KG1 (cell line): ENCODE results near the gene FASTK.

ENCODE experiments used
- DNase-seq: peaks from one replicate; lab custom pipeline; 2025; lab: John Stamatoyannopoulos, UW

Gene FASTK

GRCh38 chr7:151080522-151081169, at the start of gene FASTK:
FASTK (minus strand) TSS chr7:151080809; CDS start chr7:151080766, 43 bp downstream.
- no peak for DNase-seq

- no peak for DNase-seq
These were observed 49.5 kb upstream of the FASTK start for GRCh38 chr7:151129960-151130591.

DNA sequence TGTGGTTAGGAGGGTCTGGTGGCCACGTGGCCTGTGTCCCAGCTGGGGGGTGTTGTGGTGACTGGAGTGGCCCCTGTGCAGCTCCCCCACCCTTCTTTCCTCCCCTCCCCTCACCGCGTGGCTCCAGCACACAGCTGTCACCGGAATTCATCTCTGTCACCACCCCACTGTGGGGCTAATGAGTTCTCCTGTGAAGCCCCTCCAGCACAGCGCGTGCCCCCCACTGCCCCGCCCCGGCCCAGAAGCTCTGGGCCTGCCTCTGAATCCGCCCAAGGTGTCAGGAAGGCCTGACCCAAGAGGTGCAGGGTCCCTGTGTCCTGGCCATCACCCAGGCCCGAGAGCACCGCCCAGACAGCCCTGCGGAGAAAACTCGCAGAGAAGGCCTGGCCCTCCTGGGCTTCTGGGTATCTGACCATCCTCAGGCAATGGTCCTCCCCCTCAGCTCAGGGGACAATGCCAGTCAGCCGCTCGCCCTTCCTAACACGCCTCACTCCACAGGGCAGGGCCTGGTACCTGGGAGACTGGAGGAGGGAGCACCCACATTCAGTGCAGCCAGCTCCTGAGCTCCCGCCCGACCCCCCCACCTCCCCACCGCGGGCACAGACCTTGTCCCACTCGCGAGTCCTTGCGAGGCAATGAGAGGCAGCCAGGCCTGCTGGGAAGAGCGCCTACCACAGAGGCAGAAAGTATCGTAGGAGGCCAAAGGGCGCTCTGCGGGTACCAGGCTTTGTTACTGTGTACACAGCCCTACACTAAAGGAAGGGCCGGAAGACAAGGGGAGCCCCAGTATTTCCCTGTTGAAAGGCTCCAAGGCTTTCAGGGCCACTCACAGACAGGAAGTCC, 48.7 kb upstream of the FASTK start:
- no peak for DNase-seq

GRCh38 chr7:151128716-151129115, 48.1 kb upstream of the FASTK start:
- no peak for DNase-seq

DNA sequence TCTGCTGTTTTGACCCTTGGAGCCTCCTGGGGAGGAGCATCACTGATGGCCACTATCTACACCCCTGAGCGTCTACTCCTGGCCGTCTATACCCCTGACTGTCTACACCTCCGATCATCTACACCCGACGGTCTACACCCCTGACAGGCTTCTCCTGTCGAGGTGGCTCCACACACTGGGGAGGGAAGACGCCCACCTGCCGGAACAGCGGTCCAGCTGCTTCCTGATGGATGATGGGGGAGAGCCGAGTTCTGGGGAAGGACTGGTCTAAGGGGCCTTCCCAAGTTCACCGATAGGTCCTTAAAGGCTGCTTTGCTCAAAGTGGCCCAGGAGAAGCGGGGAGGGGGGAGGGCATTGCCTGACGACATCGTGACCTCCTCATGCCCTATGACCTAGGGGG, 47.5 kb upstream of the FASTK start:
- DNase-seq: no peak

GRCh38 chr7:151126491-151127137, 46.0 kb upstream of the FASTK start:
- DNase-seq: no peak

GRCh38 chr7:151125846-151126481, 45.4 kb upstream of the FASTK start:
- no peak for DNase-seq

DNA sequence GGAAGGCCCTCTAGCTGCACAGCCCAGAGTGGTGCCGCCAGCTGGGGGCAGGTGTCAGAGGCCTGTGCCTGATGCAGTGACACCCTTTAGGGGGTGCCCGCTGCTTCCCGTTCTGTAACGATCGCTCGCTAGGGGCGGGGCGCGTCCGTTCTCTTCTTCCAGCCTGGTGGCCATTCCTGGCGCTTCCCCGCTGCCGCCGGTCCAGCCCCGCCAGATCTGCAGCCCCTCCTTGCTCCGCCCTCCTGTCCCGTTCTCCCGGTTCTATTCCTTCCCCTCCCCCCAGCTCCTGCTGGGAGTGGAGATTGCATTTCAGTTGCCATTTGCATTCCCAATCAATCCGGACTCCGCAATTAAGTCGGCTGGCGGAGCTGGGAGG, 44.8 kb upstream of the FASTK start:
- no peak for DNase-seq

GRCh38 chr7:151124899-151125399, 44.3 kb upstream of the FASTK start:
- DNase-seq: no peak

DNA sequence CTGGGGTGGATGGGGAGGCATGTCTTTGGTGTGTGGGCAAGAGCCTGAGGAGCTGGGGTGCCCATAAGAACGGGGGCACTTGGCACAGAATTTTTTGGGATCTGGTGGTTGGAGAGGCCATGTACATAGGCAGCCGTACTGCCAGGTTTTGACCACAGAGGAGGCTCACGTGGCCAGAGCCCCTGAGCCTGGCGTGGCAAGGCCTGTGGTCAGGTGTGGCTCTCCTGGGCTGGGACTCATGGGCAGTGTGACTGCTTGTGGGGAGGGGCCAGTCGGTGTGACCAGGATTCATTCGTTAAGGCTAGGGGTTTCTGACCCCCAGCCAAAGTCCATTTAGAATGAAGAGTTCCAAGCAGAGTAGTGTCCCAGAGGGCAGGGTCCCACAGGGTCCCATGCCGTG, 43.9 kb upstream of the FASTK start:
- DNase-seq: no peak

- peak; percentile 19 for DNase-seq
These were observed 43.3 kb upstream of the FASTK start for GRCh38 chr7:151123822-151124464.

- no peak for DNase-seq
These were observed 42.7 kb upstream of the FASTK start for GRCh38 chr7:151123158-151123821.

GRCh38 chr7:151122796-151123157, 42.2 kb upstream of the FASTK start:
- no peak for DNase-seq

DNA sequence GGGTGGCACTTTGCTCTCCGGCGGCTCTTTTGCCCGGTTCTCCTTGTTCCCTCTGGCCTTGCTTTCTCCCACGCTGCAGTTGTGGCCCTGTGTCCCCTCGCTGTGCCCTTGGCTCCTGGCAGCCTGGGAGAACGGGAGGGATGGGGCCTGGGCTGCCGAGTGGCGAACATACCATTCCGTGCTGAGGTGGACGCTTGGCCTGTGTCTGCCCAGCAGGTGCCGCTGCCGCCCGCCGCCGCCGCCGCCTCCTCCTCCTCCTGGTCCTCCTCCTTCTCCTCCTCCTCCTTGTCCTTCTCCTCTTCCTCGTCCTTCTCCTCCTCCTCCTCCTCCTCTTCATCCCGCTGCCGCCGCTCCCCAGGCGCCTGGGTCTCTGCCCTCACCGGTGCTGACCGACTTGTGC, 41.7 kb upstream of the FASTK start:
- no peak for DNase-seq

DNA sequence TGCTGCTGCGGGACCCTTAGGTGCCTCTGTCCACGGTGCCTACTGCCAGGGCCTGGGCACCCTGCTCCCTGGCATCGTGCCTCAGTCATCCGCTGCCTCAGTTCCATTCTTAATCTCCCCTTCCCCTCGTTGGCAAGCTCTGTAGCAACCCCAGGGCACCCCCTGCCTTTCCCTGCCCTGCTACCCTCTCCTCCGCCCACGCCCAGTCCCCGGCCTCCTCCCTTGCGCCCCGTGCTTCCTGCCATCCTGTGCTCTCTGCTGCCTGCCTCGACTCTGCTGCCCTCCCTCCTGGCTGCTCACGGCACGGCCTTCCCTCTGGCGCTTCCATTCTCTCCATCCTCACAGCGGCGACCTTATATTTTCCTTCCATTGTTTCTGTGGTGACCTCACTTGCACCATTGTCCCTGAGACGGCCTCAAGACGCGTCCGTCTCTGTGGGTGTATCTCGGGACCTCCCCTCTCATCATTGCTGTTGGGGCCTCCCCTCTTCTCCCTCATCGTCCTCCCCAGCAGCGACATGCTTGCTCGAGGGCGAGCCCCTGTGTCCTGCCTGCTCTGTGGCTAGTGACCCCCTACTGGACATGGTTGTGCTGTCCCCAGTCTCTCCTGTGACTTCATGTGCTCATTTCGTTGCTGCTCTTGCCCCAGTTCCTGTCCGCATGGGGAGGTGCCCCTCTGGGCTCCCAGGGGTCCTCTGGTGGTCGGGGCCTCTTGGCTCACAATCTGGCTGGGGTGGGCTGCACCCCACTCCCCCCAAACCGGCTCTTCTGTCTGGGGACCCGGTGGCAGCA, 41.0 kb upstream of the FASTK start:
- DNase-seq: no peak

- no peak for DNase-seq
These were observed 40.3 kb upstream of the FASTK start for GRCh38 chr7:151120896-151121295.

DNA sequence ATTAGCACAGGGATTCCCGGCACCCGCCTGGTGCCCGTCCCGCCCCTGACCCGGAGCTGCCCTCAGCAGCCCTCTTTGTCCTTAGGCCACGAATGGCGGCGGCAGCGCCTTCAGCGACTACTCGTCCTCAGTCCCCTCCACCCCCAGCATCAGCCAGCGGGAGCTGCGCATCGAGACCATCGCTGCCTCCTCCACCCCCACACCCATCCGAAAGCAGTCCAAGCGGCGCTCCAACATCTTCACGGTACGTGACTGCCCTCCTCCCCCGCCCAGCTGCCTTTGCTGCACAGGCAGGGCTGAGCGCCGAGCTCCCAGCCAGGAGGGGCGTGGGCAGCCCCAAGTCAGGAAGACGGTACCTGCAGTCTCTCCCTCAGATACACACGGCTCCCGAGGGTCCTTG, 39.3 kb upstream of the FASTK start:
- no peak for DNase-seq

GRCh38 chr7:151119055-151119415, 38.4 kb upstream of the FASTK start:
- no peak for DNase-seq

DNA sequence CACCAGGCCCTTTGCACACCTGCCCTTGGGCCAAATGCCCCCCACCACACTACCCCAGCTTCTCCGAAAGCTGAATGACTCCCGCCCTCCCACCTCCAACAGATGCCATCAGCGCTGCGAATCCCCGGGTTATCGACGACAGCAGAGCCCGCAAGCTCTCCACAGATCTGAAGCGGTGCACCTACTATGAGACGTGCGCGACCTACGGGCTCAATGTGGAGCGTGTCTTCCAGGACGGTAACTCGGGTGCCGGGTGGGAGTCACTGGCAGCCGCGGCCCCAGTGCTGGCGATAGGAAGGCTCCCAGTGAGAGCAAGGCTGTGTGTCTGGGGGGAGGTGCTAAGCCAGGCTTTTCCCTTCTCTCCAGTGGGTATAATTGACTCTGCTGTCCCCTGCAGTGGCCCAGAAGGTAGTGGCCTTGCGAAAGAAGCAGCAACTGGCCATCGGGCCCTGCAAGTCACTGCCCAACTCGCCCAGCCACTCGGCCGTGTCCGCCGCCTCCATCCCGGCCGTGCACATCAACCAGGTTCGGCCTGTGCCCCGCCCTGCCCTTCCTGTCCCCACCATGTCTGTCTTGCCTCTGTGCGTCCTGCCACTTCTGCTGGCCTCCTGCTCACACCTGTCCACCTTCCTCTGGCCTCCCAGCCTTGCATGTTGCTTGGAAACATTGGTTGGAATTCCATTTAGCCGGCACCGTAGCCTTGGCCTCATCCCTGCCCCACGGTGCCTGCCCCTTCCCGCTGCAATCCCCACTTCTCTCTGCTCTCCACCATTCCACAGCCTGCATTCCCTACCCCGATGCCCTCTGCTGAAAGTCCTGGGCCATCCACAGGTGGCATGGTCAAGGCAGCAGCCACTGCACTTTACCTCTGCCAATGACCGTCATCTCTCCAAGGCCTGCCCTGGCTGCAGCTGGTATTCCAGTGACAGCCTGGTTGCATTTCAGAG, 37.8 kb upstream of the FASTK start:
- no peak for DNase-seq
